A549 treated with ZK216348 at 1 μM for 4 hours (cell line): ENCODE measurements around the gene PRXL2A. TPM values are rescaled to one million over a fixed set of nuclear protein-coding genes. Genes with fewer than 3 reads are reported as not detected.

Experiments used
- total RNA-seq: library from RNA; stranded (reverse); fragments of 200-300 nt; extraction: Qiagen RNA extraction; gene quantifications from 5 replicates; pipeline ENCODE4 v1.2.3, GENCODE V29; 2022; ENCODE audit warnings: low read depth

Gene PRXL2A
- total RNA-seq = 41.3 to 61.7 TPM (median 42.7 TPM) in 5 replicates

DNA sequence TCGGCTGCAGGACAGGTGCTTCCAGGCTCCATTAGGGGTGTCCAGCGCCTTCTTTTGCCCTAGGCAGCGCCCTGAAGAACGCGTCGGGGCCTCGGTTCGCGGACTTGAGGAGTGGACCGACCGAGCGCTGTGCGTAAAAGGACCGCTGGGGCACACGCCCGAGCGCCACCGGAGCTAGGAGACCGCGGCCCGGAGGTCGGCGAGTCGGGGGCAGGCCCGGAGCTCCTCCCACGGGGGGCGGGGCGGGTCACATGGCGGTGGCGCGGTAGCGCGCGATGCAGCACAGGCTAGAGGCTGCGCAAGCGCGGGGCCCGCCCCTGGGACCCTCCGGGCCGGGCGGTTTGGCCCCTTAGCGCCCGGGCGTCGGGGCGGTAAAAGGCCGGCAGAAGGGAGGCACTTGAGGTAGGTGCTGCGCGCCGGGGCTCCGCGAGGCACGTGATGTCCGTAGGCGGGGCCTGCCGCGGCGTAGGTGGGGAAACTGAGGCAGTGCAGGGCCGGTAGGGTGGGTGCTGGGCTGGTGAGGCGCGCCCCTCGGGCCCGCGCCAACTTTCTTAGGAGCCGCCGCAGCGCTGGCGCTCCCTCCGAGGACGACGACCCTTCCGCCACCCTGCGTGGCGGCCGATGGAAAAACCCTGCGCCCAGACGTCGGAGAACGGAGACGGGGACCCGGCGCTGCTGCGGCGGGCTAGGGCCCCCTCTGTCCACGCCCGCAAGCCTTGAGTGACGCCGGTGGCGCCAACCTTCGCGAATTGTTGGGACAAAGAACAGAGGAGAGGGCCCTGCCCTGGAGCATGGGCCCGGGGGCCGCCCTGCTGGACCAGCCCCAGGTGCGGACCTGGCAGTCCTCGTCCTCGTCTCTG, at the start of gene PRXL2A:
Gene PRXL2A (plus strand): TSS at position 310 of the 860 bp plus-strand sequence. CDS start 11,917 bp downstream, outside the sequence.

DNA sequence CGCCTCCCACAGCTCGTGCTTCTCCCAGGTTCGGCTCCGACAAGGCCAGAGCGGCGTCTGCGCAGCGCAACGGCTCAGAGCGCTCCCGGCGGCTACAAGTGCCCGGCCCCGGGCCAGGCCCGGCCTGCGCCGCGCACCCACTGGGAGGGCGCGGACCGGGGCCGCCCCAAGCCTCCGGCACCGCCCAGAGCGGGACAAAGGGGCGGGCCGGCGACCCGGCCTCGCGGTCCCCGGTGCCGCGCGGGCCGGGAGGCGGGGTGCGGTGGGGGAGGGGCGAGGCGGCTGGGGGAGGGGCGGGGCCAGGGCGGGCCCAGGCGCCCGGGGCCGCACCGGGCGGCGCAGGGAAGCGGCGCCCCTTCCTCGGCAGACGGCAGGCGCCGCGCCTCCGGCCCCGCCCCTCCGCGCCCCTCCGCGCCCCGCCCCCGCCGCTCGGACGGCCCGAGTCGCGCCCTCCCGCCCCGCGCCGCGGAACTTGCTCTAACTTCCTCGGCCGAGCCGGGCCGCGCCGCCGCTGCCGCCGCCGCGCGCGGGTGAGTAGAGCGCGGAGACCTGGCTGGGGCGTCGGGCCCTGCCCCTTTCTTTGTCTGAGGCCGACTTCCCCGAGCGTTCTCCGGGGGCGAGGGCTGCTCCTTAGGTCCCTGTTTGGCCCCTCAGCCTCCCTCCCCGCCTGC, 45.6 kb downstream of the PRXL2A start, which contains the start of gene TSPAN14:
Gene TSPAN14 (plus strand): TSS at position 469 of the 671 bp plus-strand sequence. CDS start 34,924 bp downstream, outside the sequence.

Other genes with a start within 250 kb of the PRXL2A start
- gene ANXA11, start 203.0 kb upstream of the PRXL2A start, total RNA-seq = 191 to 224 TPM (median 205 TPM) in 5 replicates
- gene MAT1A, start 118.9 kb upstream of the PRXL2A start, total RNA-seq = 0.05 to 0.15 TPM in 2 of 5 replicates, not detected in the others
- gene DYDC1, start 51.8 kb upstream of the PRXL2A start, total RNA-seq = not detected in 5 replicates
- gene DYDC2, start 51.8 kb upstream of the PRXL2A start, total RNA-seq = 0.36 TPM in 1 of 5 replicates, not detected in the others
- 94.6 to 171 TPM (median 161 TPM) in 5 replicates for gene TSPAN14, start 45.8 kb downstream of the PRXL2A start, total RNA-seq
- gene SH2D4B, start 129.4 kb downstream of the PRXL2A start, total RNA-seq = 0.04 TPM in 1 of 5 replicates, not detected in the others